HG02763 (cell line): ENCODE data around the gene LASP1NB.
"Not testable (repeated sequence)": the region's sequence is repeated elsewhere in the genome, so short reads cannot be mapped to it uniquely, and the experiment has no call there.

Source experiments
- ATAC-seq: cut with Tn5 transposase; IDR thresholded peaks from one replicate; pipeline ENCODE4 v1.9.1; 2021; ENCODE audit warnings: mild to moderate bottlenecking, moderate library complexity; ENCODE audit not compliant: unreplicated experiment

LASP1NB gene

DNA sequence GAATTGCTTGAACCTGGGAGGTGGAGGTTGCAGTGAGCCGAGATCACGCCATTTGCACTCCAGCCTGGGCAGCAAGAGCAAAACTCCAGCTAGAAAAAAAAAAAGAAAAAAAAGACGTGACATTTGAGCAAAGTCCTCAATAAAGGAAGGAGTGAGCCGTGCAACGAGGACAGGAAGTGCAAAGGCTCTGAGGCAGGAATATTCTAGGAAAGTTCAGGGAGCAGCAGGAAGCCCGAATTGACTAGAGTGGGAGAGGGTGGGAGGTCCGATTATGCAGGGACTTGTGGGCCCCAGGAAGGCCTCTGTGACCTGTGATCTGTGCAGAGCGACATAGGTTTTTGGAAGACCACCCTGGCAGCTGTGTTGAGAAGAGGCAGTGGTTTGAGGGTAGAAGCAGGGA, 8.6 kb upstream of the LASP1NB start:
- ATAC-seq: no peak

DNA sequence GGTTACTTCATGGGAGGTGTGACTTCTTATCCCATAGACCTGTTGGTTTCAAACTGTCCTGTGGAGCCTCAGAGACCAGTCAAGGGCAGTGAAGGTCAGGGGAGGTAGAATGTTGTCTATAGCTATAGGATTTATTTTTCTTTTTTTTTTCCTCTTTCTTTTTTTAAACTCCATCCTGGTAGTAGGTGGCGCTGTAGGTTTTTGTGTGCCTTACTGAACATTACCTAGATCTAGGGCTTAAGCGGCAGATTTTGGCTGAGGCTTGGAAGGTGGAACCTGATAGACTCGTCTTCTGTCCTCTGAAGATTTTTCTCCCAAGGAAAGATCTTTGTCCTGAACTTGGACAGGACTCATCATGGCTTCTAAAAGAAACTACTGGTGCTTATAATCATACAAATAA, 8.2 kb upstream of the LASP1NB start:
- no peak for ATAC-seq

DNA sequence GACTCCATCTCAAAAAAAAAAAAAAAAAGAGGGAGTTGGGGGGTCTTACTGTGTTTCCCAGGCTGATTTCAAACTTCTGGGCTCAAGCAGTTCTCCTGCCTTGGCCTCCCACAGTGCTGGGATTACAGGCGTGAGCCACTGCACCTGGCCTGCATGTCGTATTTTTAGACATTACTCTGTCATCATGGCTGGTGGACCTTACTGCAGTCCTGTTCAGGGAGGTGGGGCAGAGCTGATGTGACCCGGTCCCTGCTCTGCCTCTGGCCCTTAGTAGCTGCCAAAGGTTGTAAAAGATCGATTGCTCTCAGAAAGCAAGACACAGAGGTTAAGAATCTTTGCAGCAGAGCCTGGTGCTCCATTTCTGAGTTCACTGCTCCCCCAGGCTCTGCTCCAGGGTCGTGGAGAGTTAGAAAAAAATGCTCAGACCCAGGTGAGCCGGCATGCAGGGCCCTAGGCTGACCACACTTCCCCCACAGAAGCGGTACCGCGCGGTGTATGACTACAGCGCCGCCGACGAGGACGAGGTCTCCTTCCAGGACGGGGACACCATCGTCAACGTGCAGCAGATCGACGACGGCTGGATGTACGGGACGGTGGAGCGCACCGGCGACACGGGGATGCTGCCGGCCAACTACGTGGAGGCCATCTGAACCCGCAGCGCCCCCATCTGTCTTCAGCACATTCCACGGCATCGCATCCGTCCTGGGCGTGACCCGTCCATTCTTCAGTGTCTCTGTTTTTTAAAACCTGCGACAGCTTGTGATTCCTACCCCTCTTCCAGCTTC, 7.1 kb upstream of the LASP1NB start:
- no peak for ATAC-seq

DNA sequence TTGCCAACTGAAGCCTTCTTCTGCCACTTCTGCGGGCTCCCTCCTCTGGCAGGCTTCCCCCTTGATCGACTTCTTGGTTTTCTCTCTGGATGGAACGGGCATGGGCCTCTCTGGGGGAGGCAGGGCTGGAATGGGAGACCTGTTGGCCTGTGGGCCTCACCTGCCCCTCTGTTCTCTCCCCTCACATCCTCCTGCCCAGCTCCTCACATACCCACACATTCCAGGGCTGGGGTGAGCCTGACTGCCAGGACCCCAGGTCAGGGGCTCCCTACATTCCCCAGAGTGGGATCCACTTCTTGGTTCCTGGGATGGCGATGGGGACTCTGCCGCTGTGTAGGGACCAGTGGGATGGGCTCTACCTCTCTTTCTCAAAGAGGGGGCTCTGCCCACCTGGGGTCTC, 6.5 kb upstream of the LASP1NB start:
- ATAC-seq: no peak

DNA sequence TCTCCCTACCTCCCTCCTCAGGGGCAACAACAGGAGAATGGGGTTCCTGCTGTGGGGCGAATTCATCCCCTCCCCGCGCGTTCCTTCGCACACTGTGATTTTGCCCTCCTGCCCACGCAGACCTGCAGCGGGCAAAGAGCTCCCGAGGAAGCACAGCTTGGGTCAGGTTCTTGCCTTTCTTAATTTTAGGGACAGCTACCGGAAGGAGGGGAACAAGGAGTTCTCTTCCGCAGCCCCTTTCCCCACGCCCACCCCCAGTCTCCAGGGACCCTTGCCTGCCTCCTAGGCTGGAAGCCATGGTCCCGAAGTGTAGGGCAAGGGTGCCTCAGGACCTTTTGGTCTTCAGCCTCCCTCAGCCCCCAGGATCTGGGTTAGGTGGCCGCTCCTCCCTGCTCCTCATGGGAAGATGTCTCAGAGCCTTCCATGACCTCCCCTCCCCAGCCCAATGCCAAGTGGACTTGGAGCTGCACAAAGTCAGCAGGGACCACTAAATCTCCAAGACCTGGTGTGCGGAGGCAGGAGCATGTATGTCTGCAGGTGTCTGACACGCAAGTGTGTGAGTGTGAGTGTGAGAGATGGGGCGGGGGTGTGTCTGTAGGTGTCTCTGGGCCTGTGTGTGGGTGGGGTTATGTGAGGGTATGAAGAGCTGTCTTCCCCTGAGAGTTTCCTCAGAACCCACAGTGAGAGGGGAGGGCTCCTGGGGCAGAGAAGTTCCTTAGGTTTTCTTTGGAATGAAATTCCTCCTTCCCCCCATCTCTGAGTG, 5.9 kb upstream of the LASP1NB start:
- ATAC-seq: no peak

DNA sequence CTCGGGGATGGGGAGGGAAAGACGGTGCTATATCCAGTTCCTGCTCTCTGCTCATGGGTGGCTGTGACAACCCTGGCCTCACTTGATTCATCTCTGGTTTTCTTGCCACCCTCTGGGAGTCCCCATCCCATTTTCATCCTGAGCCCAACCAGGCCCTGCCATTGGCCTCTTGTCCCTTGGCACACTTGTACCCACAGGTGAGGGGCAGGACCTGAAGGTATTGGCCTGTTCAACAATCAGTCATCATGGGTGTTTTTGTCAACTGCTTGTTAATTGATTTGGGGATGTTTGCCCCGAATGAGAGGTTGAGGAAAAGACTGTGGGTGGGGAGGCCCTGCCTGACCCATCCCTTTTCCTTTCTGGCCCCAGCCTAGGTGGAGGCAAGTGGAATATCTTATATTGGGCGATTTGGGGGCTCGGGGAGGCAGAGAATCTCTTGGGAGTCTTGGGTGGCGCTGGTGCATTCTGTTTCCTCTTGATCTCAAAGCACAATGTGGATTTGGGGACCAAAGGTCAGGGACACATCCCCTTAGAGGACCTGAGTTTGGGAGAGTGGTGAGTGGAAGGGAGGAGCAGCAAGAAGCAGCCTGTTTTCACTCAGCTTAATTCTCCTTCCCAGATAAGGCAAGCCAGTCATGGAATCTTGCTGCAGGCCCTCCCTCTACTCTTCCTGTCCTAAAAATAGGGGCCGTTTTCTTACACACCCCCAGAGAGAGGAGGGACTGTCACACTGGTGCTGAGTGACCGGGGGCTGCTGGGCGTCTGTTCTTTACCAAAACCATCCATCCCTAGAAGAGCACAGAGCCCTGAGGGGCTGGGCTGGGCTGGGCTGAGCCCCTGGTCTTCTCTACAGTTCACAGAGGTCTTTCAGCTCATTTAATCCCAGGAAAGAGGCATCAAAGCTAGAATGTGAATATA, 4.8 kb upstream of the LASP1NB start:
- ATAC-seq: no peak

DNA sequence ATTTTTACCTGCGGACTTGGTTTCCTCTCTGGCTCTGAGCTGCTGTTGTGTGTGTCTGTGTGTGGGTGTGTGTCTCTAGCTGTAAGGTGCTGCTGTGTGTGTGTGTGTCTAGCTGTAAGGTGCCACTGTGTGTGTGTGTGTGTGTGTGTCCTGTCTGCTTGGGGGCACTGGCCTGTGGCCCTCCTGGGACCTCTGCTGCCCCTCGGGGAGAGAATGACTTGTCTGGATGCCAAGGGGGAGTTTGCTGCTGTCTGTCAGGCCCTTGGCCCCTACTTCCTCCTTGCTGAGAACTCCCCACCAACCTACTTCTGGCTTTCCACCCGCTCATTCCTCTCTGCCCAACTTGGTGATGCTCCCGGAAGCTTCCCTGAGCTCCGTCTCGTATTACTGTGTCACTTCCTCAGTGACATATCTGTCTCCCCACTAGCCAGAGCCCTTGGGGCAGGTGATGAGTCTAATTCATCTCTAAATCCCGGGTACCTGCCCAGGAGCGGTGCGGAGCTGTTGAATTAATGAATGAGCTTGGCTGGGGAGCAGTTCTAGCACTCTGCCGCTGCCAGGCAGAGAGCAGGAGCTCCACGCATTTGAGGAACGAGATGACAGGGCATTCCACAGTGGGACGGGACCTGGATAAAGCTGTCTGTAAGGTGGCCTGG, 3.5 kb upstream of the LASP1NB start:
- ATAC-seq: no peak

DNA sequence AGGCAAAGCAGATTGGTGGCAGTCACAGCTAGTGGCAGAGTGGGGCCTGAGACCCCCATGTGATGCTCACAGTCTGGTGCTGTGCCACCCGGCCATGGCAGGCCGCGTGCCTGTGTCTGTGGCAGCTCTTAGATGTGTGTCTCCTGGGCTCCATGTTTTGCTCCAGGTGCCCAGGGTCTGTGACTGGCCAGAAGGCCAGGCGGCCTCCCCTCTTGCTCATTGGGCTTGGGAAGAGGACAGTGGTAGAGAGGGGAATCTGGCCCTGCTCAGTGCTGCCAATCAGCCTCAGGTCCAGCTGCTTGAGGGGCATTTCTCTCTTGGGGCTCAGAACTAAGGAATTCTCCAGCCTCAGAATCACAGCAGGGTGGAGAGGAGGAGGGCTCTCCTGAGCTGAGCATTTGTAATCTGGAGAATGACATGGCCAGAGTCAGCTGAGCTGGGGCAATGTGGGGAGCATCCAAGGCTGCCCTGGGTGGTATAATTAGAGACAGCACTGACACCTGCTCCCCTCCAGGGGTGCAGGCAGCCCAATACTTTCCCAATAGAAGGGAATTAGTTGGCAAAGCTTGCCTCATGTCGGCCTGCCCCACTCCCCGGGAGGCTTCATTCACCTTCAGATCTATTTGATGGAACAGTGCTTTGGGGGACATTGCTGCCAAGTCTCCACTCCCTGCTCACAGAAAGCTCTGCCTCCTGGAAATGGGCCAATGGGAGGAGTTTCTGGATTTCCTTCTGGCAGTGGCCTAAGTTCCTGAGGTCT, 2.7 kb upstream of the LASP1NB start:
- no peak for ATAC-seq

DNA sequence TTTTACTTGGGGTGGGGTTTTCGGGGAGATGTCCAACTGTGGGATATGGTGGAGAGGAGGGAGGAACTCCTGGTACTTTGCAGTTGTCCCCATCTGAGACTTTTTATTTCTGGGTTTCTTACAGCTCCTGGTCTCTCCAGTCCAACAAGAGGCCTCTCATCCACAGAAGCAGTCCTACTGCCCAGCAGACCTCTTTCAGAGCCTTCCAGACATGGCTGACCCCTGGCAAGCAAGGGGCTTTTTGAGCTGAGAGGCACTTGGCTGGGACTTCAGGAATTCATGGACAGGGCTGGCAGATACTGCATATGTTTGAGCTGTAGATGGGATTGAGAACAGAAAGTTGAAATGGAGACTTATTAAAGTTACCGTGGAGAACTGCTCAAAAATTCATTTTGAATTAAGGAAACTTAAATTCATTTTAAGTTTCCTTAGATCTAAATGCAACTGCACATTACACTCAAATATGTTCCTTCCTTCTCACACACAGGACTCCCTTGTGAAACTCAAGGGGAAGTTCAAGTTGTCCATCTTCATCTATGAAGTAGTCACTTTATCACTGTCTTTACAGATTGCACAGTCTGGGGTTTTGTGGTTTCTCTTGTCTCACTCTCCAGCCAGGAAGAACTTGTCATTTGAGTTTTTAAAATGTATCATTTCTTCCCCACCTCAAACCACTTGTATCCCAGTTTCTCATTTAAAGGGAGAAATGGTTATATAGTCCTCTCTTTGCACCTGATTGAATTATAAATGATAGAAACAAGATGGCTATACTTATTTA, 1.1 kb downstream of the LASP1NB start:
- ATAC-seq: no peak

DNA sequence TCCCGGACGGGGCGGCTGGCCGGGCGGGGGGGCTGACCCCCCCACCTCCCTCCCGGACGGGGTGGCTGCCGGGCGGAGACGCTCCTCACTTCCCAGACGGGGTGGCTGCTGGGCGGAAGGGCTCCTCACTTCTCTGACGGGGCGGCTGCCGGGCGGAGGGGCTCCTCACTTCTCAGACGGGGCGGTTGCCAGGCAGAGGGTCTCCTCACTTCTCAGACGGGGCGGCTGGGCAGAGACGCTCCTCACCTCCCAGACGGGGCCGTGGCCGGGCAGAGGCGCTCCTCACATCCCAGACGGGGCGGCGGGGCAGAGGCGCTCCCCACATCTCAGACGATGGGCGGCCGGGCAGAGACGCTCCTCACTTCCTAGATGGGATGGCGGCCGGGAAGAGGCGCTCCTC, 5.4 kb downstream of the LASP1NB start:
- not testable (repeated sequence) for ATAC-seq

DNA sequence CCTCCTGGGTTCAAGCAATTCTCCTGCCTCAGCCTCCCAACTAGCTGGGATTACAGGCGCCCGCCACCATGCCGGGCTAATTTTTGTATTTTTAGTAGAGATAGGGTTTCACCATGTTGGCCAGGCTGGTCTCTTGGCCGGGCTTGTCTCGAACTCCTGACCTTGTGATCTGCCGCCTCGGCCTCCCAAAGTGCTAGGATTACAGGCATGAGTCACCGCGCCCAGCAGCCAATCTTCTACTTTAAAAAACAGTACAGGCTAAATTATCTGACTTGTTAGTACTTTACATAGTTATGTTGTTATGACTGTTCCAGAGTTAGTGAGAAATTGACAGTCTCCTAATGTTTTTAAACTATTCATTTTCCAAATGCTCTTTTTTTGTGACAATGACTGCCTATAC, 8.5 kb downstream of the LASP1NB start:
- ATAC-seq: not testable (repeated sequence)

DNA sequence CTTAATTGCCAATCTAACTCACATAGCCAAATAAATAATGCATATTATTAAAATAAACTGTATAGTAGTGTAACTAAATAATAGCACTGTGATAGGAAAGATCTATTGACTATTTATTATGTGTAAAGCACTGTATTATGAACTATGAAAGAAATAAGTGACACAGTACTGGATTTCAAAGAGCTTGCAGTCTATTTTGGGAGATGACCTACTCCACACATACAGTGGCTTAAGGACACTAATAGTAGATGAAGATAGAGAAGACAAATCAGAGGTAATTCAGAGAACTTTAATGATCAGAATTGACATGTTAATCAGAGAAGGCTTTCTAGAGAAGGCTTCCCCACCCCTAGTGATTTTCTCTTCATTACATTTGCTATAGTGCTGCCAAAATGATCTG, 14.6 kb downstream of the LASP1NB start:
- no peak for ATAC-seq

DNA sequence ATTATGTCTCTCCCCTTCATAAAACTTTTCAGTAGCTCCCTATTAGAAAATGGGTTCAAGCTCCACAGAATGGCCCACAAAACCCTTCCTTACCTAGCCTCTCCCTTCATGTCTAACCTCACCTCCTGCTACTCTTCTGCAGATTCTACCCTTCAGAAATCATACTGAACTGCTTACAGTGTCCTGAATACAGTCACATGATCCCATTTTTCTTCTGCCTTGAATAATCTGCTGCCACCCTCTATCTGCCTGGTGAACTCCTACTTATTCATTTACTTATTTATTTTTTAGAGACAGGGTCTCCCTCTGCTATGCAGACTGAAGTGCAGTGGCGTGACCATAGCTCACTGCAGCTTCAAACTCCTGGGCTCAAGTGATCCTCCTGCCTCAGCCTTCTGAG, 15.0 kb downstream of the LASP1NB start:
- ATAC-seq: no peak

DNA sequence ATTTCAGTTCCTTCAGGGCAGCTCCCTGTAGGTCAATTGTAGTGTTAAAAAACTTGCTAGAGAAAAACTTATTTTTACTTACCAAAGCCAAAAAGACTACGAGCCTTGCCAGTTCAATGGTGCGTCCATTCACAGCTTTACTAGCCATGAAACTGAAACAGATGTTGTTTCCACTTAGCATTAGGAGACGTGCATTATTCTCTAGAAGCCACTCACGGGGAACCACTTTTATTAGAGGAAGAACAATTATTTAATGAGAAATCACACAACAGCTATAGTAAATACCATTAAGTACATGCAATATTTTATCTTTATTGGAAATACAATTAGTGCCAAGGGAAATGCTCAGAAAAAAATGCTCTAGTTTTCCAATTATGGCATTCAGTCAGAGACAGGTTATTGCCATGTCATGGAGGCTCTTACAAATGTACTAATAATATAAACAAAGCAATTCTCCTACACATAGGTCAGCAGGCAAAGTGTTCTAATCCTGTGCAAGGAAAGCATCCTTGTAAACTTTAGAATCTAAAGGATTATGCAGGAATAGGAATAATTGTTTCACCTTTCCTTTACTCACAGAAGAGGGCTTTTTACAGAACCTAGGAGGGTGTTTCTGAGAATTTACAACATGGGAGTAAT, 17.4 kb downstream of the LASP1NB start:
- ATAC-seq: no peak

DNA sequence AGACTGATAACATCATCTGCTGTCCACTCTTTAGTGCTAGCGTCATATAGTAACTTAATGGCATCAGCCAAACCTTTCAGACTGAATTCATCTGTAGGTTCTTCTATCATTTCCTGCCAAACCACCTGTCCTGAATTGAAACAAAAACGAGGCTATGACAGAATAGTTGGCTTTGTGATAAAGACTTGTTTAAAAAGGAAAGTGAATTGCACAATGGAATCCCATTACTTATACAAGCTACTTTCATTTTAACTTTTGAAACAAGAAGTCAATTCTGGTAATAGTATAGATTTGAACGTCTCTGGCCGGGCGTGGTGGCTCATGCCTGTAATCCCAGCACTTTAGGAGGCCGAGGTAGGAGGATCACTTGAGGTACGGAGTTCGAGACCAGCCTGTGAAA, 18.2 kb downstream of the LASP1NB start:
- ATAC-seq: no peak

DNA sequence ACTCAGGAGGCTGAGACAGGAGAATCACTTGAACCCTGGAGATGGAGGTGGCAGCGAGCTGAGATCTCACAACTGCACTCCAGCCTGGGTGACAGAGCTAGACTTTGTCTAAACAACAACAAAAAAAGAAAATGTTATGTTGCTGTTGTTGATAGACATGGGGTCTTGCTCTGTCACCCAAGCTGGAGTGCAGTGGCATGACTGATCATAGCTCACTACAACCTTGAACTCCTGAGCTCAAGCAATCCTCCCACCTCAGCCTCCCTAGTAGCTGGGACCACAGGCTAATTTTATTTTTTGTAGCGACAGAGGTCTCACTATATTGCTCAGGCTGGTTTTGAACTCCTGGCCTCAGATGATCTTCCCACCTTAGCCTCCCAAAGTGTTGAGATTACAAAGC, 21.8 kb downstream of the LASP1NB start:
- ATAC-seq: no peak

DNA sequence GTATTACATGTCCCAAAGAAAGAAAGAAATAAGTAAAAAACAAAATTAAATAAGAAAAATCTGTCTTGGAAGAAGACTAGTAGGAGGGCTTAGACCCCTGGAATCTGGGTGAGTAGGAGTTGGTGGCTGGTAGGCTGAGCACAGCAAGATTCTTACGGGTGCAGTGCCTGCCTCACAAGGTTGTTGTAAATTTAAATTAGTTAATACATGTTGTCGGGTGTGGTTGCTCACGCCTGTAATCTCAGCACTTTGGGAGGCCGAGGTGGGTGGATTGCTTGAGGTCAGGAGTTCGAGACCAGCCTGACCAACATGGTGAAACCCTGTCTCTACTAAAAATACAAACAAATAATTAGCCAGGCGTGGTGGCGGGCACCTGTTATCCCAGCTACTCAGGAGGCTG, 28.4 kb downstream of the LASP1NB start:
- not testable (repeated sequence) for ATAC-seq

DNA sequence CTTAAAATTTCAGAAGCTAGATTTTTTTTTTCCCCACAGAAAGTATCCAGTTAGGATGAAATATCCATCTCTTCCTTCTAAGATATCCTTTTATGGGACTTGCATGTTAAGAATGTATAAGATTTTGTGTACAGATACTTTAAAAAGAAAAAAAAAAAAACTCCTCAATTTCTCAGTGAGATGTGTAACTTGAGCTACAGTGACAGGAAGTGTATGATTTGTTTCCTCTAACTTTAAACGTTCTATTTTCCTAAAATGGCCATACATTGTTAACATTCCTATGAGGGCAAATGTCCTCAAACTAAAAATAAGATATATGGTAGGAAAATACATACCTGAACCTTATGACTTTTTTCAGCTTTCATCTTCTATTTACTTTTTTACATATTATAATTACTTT, 32.9 kb downstream of the LASP1NB start:
- no peak for ATAC-seq

DNA sequence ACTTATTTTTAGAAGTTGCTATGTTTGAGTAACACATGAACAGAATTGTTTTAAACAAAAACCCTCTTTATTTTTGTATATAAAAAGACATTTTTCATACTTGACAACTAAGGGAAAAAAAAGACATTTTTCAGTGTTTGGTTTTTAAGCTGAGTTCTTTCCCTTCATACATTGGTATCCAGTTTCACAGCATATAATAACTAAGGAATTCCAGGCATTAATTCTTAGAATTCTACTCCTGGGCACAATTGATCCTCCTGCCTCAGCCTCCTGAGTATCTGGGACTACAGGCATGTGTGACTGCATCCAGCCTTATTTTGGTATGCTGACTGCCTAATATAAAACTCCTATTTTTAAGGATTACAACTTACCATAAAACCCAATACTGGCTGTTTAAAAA, 33.3 kb downstream of the LASP1NB start:
- ATAC-seq: no peak
